Uterus (tissue), 4 donors: Measurements from ENCODE around the gene SLC35F3. TPM values are rescaled to one million over a fixed set of nuclear protein-coding genes. Genes with fewer than 3 reads are reported as not detected.

Experiments
- DNase-seq, 2 donors: peaks; one replicate each; pipeline ENCODE4 v3.0.0-alpha.2; 2019 to 2020
- H3K27ac ChIP-seq, 2 donors: fragments of 200-600 bp; sonication (generic); 1 replicate in 1 of 2; 2 replicates in 1 of 2; pipeline ENCODE4 v1.5.1; 2016 to 2018
- H3K27me3 ChIP-seq, 2 donors: fragments of 200-600 bp; sonication (generic); one replicate each; pipeline ENCODE4 v1.5.1; 2018 to 2019; ENCODE audit warnings: control low read depth in 1 of 2
- H3K36me3 ChIP-seq, 2 donors: fragments of 200-600 bp; sonication (generic); one replicate each; pipeline ENCODE4 v1.5.1; 2019; ENCODE audit warnings: control low read depth in 1 of 2
- H3K4me1 ChIP-seq, 2 donors: fragments of 200-600 bp; sonication (generic); one replicate each; pipeline ENCODE4 v1.5.1; 2018 to 2019; ENCODE audit warnings: control low read depth in 1 of 2
- H3K4me3 ChIP-seq, 2 donors: fragments of 200-600 bp; sonication (generic); 1 replicate in 1 of 2; 2 replicates in 1 of 2; pipeline ENCODE4 v1.5.1; 2018 to 2019; ENCODE audit warnings: mild to moderate bottlenecking in 1 of 2
- H3K9me3 ChIP-seq, 2 donors: fragments of 200-600 bp; sonication (generic); one replicate each; pipeline ENCODE4 v1.5.1; 2019; ENCODE audit warnings: control low read depth in 1 of 2
- CTCF ChIP-seq, 4 experiments: fragments of 200-600 bp in 2 of 4; fragments of 450-650 bp in 2 of 4; sonication (generic) in 2 of 4; IDR thresholded peaks; one replicate each; pipeline ENCODE4 v1.5.1; 2016 to 2019; ENCODE audit warnings: antibody characterized with exemption in 4 of 4, mild to moderate bottlenecking in 2 of 4, moderate library complexity in 1 of 4
- POLR2A ChIP-seq, 2 donors: fragments of 450-650 bp; IDR thresholded peaks; one replicate each; pipeline ENCODE4 v1.6.1; 2016; ENCODE audit warnings: antibody characterized with exemption in 2 of 2, mild to moderate bottlenecking in 1 of 2, moderate library complexity in 1 of 2
- intact Hi-C: fragments of 100-400 bp; cut with DNase I; formaldehyde crosslinking; loops from one replicate; pipeline ENCODE4 v1.15.1; 2023; ENCODE audit warnings: low total_unique reads
- total RNA-seq, 4 donors: library from RNA; depleted of rRNA in 3 of 4; stranded (reverse); fragments of >200 nt in 3 of 4; gene quantifications; one replicate each; pipeline versions ENCODE4 v1.1.0 to v1.2.4, GENCODE V29; 2014 to 2023
- donor health status: DM: yes; HTN: yes; CAD: no.

Gene SLC35F3
- total RNA-seq, 4 donors from 2014 or later: 0.24 to 0.62 (median 0.26) TPM; not detected in 1

GRCh38 chr1:234134878-234135277 lies 230.4 kb downstream of the SLC35F3 start:
- no peak overlapping the region for H3K4me3 ChIP-seq
- no peaks in the 10 kb centered on the region for H3K9me3 ChIP-seq
- no peak for TF ChIP-seq CTCF (IDR thresholded peaks at IDR 0.05)
- no peak for TF ChIP-seq POLR2A (IDR thresholded peaks at IDR 0.05)
- no peaks in the 10 kb centered on the region for H3K27me3 ChIP-seq
- no peak overlapping the region for H3K27ac ChIP-seq
- intact Hi-C loops: no loop called here
- no peaks in the 10 kb centered on the region for H3K36me3 ChIP-seq
- DNase-seq: no peak
- no peaks in the 10 kb centered on the region for H3K4me1 ChIP-seq

DNA sequence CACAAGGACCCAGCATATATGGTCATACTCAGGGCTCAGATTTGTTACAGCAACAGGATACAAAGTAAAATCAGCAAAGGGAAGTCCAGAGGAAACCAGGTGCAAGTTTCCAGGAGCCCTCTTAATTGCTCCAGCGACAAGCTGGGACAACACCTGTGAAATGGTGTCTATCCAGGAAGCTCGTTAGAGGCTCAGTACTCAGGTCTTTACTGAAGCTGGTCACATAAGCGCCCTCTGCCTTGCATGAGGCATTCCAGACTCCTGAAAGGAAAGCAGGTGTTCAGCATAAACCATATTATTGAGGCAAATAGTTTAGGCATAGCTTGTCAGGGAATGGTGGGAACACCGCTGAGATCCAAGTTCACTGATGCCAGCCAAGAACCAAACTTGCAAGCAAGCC lies 231.0 kb downstream of the SLC35F3 start:
- H3K9me3 ChIP-seq: no peaks in the 10 kb centered on the region
- intact Hi-C loops: no loop called here
- no peaks in the 10 kb centered on the region for H3K4me1 ChIP-seq
- H3K27me3 ChIP-seq: no peaks in the 10 kb centered on the region
- H3K36me3 ChIP-seq: no peaks in the 10 kb centered on the region
- H3K4me3 ChIP-seq: no peak overlapping the region
- no peak for DNase-seq
- TF ChIP-seq POLR2A (IDR thresholded peaks at IDR 0.05): no peak
- TF ChIP-seq CTCF (IDR thresholded peaks at IDR 0.05): no peak
- H3K27ac ChIP-seq: no peak overlapping the region

DNA sequence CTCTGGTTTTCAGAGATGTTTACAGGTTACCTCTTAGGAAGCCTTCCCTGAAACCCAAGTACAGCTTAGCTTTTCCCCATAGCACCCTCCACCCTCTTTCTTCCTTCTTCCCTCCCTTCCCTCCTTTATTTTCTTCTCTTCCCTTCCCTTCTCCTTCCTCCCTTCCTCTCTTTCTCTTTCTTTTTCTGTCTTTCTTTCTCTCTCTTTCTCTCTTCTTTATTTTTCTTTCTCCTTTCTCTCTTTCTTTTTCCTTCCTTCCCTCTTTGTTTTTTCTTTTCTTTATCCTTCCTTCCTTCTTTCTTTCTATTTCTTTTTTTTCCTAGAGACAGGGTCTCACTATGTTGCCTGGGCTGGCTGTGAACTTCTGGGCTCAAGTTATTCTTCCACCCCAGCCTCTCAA lies 231.6 kb downstream of the SLC35F3 start:
- intact Hi-C loops: no loop called here
- Histone ChIP-seq H3K27me3 (no peaks in the 10 kb centered on the region), H3K4me3 (no peak overlapping the region), H3K9me3 (no peaks in the 10 kb centered on the region), H3K4me1 (no peaks in the 10 kb centered on the region), H3K36me3 (no peaks in the 10 kb centered on the region), H3K27ac (no peak overlapping the region)
- TF ChIP-seq POLR2A (IDR thresholded peaks at IDR 0.05): no peak
- no peak for DNase-seq

DNA sequence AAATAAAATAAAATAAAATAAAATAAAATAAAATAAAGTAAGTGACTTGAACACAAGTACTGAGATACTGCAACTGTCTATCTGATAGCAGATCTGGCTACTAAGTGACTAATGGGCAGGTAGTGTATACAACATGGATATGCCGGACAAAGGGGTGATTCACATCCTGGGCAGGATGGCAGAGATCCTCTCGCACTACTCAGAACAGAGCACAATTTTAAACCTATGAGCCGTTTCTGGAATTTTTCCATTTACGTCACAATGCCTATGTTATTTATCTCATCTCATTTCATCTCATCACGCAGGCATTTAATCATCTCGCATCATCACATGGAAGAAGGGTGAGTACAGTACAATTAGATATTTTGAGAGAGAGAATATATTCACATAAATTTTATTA lies 235.5 kb downstream of the SLC35F3 start:
- intact Hi-C loops: no loop called here
- H3K4me3 ChIP-seq: no peak overlapping the region
- H3K36me3 ChIP-seq: no peaks in the 10 kb centered on the region
- H3K27ac ChIP-seq: no peak overlapping the region
- no peaks in the 10 kb centered on the region for H3K9me3 ChIP-seq
- H3K4me1 ChIP-seq: no peaks in the 10 kb centered on the region
- H3K27me3 ChIP-seq: no peaks in the 10 kb centered on the region
- no peak for DNase-seq
- TF ChIP-seq CTCF (IDR thresholded peaks at IDR 0.05) (no peak), POLR2A (IDR thresholded peaks at IDR 0.05) (no peak)

GRCh38 chr1:234140388-234140787 lies 235.9 kb downstream of the SLC35F3 start:
- Histone ChIP-seq H3K27me3 (no peaks in the 10 kb centered on the region), H3K4me1 (no peaks in the 10 kb centered on the region), H3K9me3 (no peaks in the 10 kb centered on the region), H3K4me3 (no peak overlapping the region), H3K27ac (no peak overlapping the region), H3K36me3 (no peaks in the 10 kb centered on the region)
- no peak for TF ChIP-seq CTCF (IDR thresholded peaks at IDR 0.05)
- no peak for TF ChIP-seq POLR2A (IDR thresholded peaks at IDR 0.05)
- intact Hi-C loops: no loop called here
- no peak for DNase-seq

- H3K27me3 ChIP-seq: no peaks in the 10 kb centered on the region
- no peak for DNase-seq
These were observed 236.5 kb downstream of the SLC35F3 start for GRCh38 chr1:234141006-234141405.

More at GRCh38 chr1:234141006-234141405, 236.5 kb downstream of the SLC35F3 start:
- no peaks in the 10 kb centered on the region for H3K4me1 ChIP-seq
- no peak overlapping the region for H3K4me3 ChIP-seq
- H3K9me3 ChIP-seq: no peaks in the 10 kb centered on the region
- TF ChIP-seq CTCF (IDR thresholded peaks at IDR 0.05): no peak
- TF ChIP-seq POLR2A (IDR thresholded peaks at IDR 0.05): no peak
- intact Hi-C loops: no loop called here
- H3K36me3 ChIP-seq: no peaks in the 10 kb centered on the region
- no peak overlapping the region for H3K27ac ChIP-seq
